ENCODE measurements around the gene ZFAND5. TPM values are rescaled to one million over a fixed set of nuclear protein-coding genes. Genes with fewer than 3 reads are reported as not detected.
A peak's percentile ranks its signal among the peaks of the same experiment; 100 is the strongest.

Gene ZFAND5
- total RNA-seq, 1 experiment from 2014 or later = 185 TPM

GRCh38 chr9:72365525-72366256 is 683 bp upstream of the ZFAND5 start:
- Histone ChIP-seq H3K9me3 (ENCODE audit: control insufficient read depth, insufficient read depth, low read depth, low read length) (no peaks in the 10 kb centered on the region), H3K4me3 (ENCODE audit: low read depth in 2 of 2, low read length in 2 of 2) (peak overlapping the region; percentile 72 to 85), H3K27me3 (ENCODE audit: control insufficient read depth, insufficient read depth, low read length) (no peaks in the 10 kb centered on the region), H3K27ac (ENCODE audit: low read length) (peak overlapping the region; percentile 96), H3K36me3 (ENCODE audit: control insufficient read depth, insufficient read depth, low read length) (peaks cover 18% of the 10 kb centered on the region), H3K4me1 (ENCODE audit: control insufficient read depth, insufficient read depth, low read length) (no peaks in the 10 kb centered on the region; the same call in 1 of the 2 replicates)
- ATAC-seq (peak; percentile 57), DNase-seq (ENCODE audit: low read depth, low spot score) (no peak)
- intact Hi-C loops (cut with micrococcal nuclease; ENCODE audit: unreplicated experiment) (no loop called here), in situ Hi-C loops (cut with HindIII; ENCODE audit: low pct_unique_long_range_greater_than_20kb, low sequenced_read_pairs) (no loop called here)
- POLR2A ChIA-PET = interaction anchor here (0.8 to 1.1 kb wide), 8 partner anchors 9 to 308 kb away, joined by 3 to 4 read pairs (median 3); no protein-coding TSS in a partner anchor
- TSS peak; percentile 99 for BruUV-seq (replicated peaks)
- CTCF ChIA-PET = interaction anchor here (0.7 to 1.4 kb wide), 2 partner anchors 224 to 1780 kb away, joined by 3 read pairs; no protein-coding TSS in a partner anchor
- no peak for TF ChIP-seq CTCF (IDR thresholded peaks at IDR 0.05)
- no peak for TF ChIP-seq REST (IDR thresholded peaks at IDR 0.05; ENCODE audit: insufficient read depth in 1 of 2, low read depth in 2 of 2, low read length in 1 of 2)
- TF ChIP-seq SIN3A (IDR thresholded peaks at IDR 0.05; ENCODE audit: borderline replicate concordance, insufficient read depth, low read depth, low read length) = no peak
- no peak for TF ChIP-seq POLR2AphosphoS5 (IDR thresholded peaks at IDR 0.05; ENCODE audit: low read depth, low read length)
- TF ChIP-seq TCF7L2 (IDR thresholded peaks at IDR 0.05; ENCODE audit: low read depth, low read length) = no peak

- CTCF ChIA-PET = interaction anchor here (0.6 kb wide), 1 partner anchor 84 kb away, joined by 7 read pairs; no protein-coding TSS in a partner anchor
- no TSS peak for BruUV-seq (replicated peaks)
- Histone ChIP-seq H3K27me3 (ENCODE audit: control insufficient read depth, insufficient read depth, low read length) (no peaks in the 10 kb centered on the region), H3K27ac (ENCODE audit: low read length) (peak overlapping the region; percentile 93), H3K4me3 (ENCODE audit: low read depth in 2 of 2, low read length in 2 of 2) (peak overlapping the region; percentile 85 to 88), H3K36me3 (ENCODE audit: control insufficient read depth, insufficient read depth, low read length) (peaks cover 28% of the 10 kb centered on the region), H3K9me3 (ENCODE audit: control insufficient read depth, insufficient read depth, low read depth, low read length) (no peaks in the 10 kb centered on the region), H3K4me1 (ENCODE audit: control insufficient read depth, insufficient read depth, low read length) (peaks cover 10% of the 10 kb centered on the region)
- POLR2A ChIA-PET = interaction anchor here (0.5 to 1.2 kb wide), 9 partner anchors 33 to 364 kb away, joined by 3 to 8 read pairs (median 4); no protein-coding TSS in a partner anchor
- in situ Hi-C loops (cut with HindIII; ENCODE audit: low pct_unique_long_range_greater_than_20kb, low sequenced_read_pairs) = no loop called here
- DNase-seq (ENCODE audit: low read depth, low spot score) (no peak), ATAC-seq (peak; percentile 50)
- intact Hi-C loops (cut with micrococcal nuclease; ENCODE audit: unreplicated experiment) = loop anchor here (5.0 kb wide), 2 partner anchors 163 to 228 kb away; no protein-coding TSS in a partner anchor
- no peak for TF ChIP-seq SIN3A (IDR thresholded peaks at IDR 0.05; ENCODE audit: borderline replicate concordance, insufficient read depth, low read depth, low read length)
- no peak for TF ChIP-seq TCF7L2 (IDR thresholded peaks at IDR 0.05; ENCODE audit: low read depth, low read length)
- TF ChIP-seq REST (IDR thresholded peaks at IDR 0.05; ENCODE audit: insufficient read depth in 1 of 2, low read depth in 2 of 2, low read length in 1 of 2) = no peak
- no peak for TF ChIP-seq CTCF (IDR thresholded peaks at IDR 0.05)
- TF ChIP-seq POLR2AphosphoS5 (IDR thresholded peaks at IDR 0.05; ENCODE audit: low read depth, low read length) = no peak
Measured at GRCh38 chr9:72363908-72364678, 915 bp downstream of the ZFAND5 start.
